Stimulated activated CD8-positive, alpha-beta memory T cell treated with anti-CD3 and anti-CD28 coated beads, Interleukin-12 subunit alpha, Interleukin-12 subunit beta, amount 100 ng/mL, for 24 hours (primary cell): ENCODE results near the gene RHBDF1.
"Not testable (repeated sequence)": the region's sequence is repeated elsewhere in the genome, so short reads cannot be mapped to it uniquely, and the experiment has no call there.

Source experiments
- DNase-seq: peaks from one replicate; pipeline ENCODE4 v3.0.0-alpha.2; 2020; ENCODE audit errors: extremely low read depth

Gene RHBDF1

GRCh38 chr16:59440-60059 is 12.9 kb downstream of the RHBDF1 start:
- DNase-seq: no peak

DNA sequence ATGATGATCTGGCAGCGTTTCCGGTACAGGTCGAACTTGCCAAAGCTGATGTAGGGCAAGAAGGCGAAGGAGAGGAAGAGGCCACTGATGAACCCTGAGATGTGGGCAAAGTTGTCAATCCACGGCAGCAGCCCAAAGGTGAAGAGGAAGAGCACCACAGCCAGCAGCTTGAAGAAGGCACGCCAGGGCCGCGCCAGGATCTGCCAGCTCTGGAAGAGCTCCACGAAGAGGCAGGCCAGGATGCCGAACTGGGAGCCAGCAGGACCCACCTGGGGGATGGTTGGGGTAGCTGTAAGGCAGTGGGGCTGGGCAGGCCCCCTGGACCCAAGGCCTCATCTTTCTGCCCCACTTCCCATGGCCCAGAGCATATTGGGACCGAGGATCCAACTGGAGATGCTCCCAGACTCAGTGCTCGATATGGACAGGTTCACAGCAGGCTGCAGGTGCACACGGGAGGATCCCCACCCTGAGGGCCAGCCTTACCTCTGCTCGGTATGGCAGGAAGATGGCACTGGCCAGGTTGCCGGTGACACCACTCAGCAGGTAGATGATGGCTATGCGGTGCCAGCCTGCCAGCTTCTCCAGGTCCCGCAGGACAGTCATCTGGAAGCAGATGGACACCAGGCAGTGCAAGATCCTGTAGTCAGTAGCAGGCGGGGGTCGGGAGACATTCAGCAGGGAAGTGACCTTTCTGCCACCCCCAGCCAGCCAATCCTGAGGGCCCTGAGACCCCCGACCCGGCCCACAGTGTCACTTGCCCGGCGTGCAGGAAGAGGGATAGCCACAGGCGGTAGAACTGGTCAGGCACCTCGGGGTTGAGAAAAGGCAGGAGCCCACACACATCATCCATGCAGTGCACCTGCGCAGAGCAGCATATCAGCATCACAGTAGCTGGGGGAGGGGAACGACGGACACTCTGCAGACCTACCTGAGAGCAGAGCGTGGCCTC is 13.7 kb downstream of the RHBDF1 start:
- no peak for DNase-seq

DNA sequence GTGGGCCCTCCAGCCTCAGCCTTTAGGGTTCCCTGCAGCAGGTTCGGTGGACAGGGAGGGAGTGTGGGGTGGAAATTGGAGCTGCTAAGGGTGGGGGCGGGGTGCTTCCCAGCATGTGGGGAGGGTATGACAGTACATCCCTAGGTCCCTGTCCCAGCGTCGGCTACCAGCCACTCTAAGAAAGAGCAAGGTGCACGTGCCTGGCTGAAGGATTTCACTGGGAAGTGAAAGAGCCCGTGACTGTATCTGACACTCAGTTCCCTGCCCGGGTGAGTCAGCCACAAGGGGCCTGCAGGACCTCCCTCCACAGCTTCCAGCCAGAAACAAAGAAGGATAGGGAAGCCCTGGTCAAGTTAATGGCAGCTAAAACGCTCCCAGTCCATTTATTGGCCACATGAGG is 14.7 kb downstream of the RHBDF1 start:
- no peak for DNase-seq

DNA sequence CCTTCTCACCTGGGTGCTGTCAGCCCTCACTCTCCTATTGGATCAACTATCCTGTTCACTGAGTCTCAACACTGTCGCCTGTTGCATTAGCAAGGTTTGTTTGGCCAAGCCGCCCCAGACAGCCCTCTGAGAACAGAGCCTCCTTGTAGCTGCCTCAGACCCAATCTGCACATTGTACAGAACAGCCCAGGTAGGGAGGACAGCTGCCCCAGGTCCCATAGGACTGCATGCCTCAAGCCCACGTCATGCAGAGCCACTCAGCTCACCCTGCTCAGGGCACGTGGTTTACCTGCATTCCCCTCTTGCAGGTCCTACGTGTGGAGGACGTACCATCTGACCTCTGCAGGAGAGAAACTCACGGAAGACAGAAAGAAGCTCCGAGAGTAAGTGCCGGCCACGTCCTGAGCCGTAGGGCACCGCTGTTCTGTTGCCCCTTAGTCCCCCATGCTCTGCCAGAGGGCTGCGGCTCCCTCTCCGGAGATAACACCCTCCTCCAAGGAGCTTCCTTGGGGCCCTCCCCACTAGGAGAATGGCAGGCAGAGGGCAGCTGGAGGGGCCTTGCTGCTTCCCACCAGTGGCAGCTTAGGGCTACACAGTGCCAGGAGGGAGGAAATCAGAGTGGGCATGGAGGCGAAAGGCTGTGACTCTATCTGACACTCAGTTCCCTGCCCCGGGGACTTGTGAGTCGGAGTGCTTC is 16.1 kb downstream of the RHBDF1 start:
- no peak for DNase-seq

GRCh38 chr16:55571-56136 is 16.8 kb downstream of the RHBDF1 start:
- DNase-seq: no peak

DNA sequence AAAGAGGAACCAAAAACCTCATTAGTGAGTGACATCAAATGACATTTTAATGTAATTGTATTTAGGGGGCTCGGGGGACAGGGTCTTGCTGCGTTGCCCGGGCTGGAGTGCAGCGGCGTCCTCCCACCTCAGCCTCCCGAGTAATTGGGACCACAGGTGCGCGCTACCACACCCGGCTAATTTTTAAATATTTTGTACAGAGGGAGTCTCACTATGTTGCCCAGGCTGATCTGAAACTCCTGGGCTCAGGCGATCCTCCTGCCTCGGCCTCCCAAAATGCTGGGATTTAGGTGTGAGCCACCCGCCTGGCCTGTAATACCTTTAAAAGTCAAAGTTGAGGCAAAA is 18.2 kb downstream of the RHBDF1 start:
- no peak for DNase-seq

- peak; percentile 96 for DNase-seq
These were observed 18.8 kb downstream of the RHBDF1 start, which contains the start of the genes POLR3K and SNRNP25 for GRCh38 chr16:53346-54236. Gene POLR3K, minus strand, starts transcription at chr16:53608. Its CDS starts 22 bp downstream, at chr16:53586. Gene SNRNP25, plus strand, starts transcription at chr16:53828. Its CDS starts 189 bp downstream, at chr16:54017.

DNA sequence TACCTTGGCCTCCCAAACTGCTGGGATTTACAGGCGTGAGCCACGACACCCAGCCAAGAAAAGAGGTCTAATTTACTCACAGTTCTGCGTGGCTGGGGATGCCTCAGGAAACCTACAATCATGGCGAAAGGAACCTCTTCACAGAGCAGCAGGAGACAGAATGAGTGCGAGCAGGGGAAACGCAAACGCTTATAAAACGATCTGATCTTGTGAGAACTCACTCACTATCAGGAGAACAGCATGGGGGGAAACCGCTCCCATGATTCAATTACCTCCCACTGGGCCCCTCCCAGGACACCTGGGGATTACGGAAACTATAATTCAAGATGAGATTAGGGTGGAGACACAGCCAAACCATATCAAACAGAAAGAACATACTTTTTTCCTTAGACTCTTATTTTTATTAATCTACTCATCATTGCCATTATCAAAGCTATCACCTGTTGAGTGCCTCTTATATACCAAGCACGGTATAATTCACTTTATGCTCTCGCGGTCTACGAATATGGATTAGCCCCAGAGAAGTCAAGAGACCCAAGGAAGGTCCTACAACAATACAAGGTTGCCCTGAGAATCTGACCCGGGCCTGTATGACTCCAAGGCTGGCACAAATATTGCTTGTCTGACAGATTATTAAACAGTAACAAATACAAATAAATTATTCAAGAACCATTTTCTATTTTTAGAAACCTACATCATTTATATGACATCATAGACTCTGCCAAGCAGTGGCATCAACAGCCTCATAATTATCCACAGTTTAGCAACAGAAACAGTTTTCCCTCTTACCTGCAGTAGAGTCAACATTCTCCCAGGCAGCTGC is 21.5 kb downstream of the RHBDF1 start:
- DNase-seq: no peak

GRCh38 chr16:47234-47633 is 25.2 kb downstream of the RHBDF1 start:
- DNase-seq: no peak

- not testable (repeated sequence) for DNase-seq
These were observed 25.9 kb downstream of the RHBDF1 start for GRCh38 chr16:46510-46909.

DNA sequence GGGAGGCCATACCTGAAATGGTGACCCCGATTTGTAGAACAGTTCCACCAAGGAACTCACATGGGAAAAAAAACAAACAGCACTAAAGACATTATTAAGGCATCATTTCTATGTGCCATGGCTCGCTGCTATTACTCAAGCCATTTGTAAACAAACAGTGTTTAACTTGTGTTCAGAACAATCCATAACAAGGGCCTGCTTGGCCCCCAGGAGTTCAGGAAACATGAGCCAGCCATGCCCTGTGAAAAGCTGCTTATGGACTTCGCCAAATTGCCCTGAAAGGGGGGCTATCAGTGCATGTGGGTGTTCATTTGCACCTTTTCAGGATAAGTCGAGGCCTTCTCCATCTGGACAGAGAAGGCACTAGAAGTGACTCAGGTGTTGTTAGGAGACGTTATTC is 27.0 kb downstream of the RHBDF1 start:
- DNase-seq: no peak

DNA sequence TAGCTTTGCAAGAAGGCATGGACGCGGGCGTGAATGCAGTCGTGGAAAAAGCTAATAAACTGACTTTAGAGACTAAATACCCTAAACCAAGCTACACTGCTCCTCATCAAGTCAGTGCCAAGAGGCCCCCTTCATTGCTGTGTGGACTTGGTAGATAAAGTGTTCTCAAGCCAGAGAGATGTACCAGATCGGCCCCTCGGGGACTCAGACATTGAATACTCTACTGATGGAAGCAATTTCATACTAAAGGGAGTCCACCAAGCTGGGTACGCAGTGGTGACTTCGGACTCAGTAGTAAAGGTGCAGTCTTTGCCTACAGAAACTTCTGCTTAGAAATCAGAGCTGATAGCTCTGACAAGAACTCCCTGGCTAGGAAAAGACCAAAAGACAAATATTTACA is 27.8 kb downstream of the RHBDF1 start:
- DNase-seq: no peak

DNA sequence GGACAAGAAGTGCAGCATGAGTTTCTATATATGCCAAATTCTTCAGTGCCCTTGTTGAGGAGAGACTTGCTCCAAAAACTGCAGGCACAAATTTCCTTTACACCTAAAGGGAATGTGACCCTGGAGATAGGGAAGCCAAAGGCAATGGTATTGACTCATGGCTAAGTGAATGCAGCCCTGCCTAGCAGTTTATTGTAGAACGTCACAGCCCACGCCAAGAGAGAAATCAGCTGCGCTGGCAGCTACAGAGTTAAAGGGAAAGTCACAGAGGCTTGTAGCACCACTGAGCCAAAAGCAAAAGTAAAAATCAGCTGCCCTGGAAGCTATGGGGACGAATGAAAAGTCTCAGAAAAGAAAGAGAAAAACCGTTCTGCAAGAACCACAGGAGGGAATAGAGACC is 29.1 kb downstream of the RHBDF1 start:
- DNase-seq: no peak

DNA sequence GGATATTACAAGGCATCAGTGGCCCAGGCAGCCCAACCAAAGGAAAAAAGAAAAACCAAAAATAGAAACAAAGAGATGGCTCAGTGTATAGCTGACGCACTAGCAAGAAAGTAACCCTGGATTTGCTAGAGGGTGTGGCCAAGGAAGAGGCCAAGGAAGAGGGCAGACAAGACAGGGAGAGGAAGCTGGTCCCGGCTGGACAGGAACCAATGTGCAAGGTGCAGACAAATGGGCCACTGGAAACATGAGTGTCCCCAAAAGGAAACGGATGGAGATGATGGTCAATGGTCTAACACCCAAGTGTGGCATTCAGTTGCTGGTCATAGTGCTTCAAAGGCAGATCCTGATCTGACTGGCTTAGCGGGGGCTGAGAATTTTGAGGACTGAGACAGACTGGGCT is 29.7 kb downstream of the RHBDF1 start:
- DNase-seq: no peak

DNA sequence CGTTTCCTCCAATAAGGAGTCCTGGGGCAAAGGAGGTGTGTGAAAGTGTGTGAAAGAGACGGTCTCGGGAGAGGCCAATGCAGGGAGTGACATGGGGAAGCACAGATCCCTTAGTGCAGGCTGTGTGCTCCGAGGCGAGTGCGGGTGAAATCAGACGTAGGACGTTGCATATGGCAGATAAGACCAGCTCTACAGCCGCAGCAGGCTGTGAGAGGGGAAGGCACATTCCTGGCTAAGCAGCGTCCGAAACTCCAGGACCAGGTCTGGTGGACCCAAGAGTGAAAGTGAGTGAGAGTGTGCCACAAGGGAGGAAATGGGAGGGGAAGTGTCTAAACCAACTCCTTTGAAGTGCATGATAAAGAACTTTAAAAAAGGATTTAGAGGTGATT is 30.4 kb downstream of the RHBDF1 start:
- DNase-seq: no peak

DNA sequence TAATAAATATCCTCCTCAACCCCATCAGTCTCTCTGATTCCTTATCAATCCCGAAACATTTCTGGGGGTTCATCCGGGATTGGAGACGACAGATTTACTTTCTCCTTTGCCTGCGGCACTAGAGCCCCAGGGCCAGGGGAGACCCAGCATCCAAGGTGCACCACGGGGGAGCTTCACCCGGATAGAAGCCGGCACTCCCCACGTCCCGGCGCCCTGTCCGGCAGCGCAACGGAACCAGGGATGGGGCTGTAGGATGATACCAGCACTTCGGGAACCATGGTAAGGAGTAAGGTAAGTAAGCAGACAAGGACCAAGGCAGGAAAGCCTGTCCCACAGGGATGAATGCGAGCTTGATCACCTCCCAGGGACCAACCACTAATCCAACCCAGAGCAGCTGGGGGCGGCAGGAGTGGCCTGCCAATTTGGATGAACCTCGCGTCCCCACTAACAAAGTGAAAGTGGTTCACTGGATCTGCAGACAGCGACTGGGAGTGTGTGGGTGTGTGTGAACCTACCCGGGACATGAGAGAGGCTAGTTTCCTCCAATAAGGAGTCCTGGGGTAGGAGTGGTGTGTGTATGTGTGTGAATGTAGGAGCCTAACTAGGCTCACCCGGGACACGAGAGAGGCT is 30.9 kb downstream of the RHBDF1 start:
- no peak for DNase-seq

DNA sequence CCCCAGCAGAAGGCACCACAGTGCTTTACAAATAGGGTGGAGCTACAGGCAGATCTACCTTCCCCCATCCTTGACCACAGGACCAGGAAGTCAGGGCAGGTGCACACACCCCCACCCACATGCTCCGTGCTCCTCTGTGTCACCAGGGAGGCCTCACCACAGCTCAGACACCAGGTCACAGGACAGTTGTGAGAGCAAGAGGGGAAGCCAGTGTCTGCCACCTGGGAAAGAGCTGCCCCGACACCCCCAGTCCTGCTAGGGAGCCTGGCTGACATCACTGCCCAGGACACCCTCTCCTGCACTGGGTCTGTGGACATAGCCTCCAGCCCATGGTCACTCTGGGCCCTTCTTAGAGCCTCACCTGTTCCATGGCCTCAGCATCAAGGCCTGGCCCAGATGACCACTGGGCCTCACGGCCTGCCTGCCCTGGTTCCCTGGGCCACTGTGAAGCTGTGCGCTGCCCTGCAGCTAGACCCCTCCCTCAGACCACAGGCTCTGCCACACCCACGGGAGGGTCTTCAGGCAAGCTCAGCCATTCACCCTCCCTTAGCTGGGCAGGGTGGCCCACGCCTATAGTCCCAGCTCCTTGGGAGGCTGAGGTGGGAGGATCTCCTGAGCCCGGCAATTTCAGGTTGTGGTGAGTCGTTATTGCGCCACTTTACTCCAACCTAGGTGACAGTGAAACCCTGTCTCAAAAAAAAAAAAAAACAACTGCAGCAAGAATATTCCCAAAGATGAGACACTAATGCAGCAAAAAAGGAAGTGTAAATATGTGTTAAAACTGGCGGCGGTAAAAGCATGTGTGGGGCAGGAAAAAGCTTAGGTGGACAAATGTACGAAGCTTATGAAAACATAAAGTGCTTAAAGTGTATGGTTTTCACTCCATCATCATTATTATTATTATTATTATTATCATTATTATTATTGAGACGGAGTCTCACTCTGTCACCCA is 33.2 kb downstream of the RHBDF1 start:
- peak; percentile 7 for DNase-seq

DNA sequence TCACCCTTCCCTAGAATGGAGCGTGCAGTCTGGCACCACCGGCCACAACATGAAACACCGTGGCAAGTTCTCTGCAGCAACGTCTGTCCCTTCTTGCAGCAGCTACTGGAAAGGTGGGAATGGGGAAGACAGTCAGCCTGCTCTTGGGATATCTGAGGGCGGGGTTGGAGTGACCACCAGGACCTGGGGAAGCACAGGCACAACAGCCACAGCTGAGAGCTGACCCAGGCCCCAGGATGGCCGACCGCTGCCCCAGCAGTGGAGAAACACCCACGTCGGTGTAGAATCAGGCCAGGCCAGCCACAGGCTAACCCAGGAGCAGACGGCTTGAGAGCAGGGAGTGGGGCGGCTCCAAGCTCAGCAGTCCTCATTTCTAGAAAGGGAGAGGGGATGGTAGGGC is 34.2 kb downstream of the RHBDF1 start:
- DNase-seq: not testable (repeated sequence)

DNA sequence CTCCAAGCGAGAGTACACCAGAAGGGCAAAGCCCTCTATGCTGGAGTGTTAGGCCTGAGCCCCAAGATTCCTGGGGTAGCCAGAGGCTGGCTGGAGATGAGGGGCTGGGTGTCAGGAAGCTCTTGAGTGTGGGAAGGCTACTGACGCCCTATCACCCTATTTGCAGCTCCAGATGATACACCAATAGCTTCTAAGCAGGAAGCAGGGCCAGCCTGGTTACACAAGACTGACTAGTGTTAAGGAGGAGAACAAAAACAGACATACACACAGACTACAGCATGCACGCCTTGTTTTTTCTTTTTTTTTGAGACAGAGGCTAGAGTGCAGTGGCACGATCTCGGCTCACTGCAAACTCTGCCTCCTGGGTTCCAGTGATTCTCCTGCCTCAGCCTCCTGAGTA is 34.9 kb downstream of the RHBDF1 start:
- no peak for DNase-seq
